OCI-LY1 (cell line): ENCODE measurements around the gene ZHX3.

Experiments used
- CTCF ChIP-seq: fragments of 200-600 bp; sonication (generic), shearing (Covaris generic); IDR thresholded peaks from 2 replicates; pipeline ENCODE4 v1.5.1; 2017; ENCODE audit warnings: mild to moderate bottlenecking, antibody characterized with exemption, low read length, moderate library complexity, mixed read lengths
- EZH2 ChIP-seq: fragments of 200-600 bp; sonication (generic), shearing (Covaris generic); IDR thresholded peaks from 2 replicates; pipeline ENCODE4 v1.8.0; 2017; ENCODE audit warnings: borderline replicate concordance, mixed run types, mild to moderate bottlenecking, antibody characterized with exemption, low read length, moderate library complexity, mixed read lengths

GRCh38 chr20:41260734-41261220 lies 56.8 kb downstream of the ZHX3 start:
- no peak for TF ChIP-seq EZH2
- no peak for TF ChIP-seq CTCF
